Measurements from ENCODE around the gene ADRB2.

- TF ChIP-seq CTCF (conservative IDR thresholded peaks at IDR 0.05): no peak
- TF ChIP-seq EZH2 (IDR thresholded peaks at IDR 0.05; ENCODE audit: low read depth): no peak
Observed at GRCh38 chr5:148842161-148842560, 15.8 kb downstream of the ADRB2 start.
